HTR-8/SVneo (cell line): ENCODE results near the gene DST.

ENCODE experiments used
- DNase-seq: peaks from one replicate; pipeline ENCODE4 v3.0.0; 2011; ENCODE audit warnings: low spot score, mixed read lengths; ENCODE audit not compliant: insufficient read length
- FAIRE-seq: peaks from 2 replicates; lab custom pipeline; 2011; peaks lifted over from hg19 to GRCh38; lab: Jason Lieb, UNC

The DST gene

DNA sequence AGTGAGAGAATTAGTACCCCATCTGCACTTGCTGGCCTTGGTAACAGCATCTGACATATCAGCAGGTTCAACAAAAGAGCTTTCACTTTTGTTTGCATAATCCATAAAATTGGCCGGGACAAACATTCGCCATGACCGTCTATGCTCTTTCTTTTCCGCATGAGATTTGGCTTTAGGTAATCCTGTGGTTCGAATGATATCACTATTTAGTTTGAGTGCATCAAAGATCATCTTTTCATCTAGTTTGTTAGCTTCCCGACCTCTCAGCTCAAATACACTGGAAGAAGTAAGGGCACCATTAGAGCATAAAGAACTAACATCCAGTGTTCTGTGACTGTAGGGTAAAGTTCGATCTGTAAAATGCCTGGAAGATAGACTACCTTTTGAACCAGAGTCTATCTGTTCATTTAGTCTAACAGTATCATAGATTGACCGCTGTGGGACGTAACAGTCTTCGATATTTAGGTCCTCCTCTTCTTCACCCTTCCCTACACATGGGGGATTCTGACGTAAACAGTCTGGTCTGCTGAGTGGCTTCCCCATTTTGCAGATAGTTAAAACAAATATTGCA lies 101.6 kb downstream of the DST start:
- DNase-seq, result no peak
- no peak for FAIRE-seq

DNA sequence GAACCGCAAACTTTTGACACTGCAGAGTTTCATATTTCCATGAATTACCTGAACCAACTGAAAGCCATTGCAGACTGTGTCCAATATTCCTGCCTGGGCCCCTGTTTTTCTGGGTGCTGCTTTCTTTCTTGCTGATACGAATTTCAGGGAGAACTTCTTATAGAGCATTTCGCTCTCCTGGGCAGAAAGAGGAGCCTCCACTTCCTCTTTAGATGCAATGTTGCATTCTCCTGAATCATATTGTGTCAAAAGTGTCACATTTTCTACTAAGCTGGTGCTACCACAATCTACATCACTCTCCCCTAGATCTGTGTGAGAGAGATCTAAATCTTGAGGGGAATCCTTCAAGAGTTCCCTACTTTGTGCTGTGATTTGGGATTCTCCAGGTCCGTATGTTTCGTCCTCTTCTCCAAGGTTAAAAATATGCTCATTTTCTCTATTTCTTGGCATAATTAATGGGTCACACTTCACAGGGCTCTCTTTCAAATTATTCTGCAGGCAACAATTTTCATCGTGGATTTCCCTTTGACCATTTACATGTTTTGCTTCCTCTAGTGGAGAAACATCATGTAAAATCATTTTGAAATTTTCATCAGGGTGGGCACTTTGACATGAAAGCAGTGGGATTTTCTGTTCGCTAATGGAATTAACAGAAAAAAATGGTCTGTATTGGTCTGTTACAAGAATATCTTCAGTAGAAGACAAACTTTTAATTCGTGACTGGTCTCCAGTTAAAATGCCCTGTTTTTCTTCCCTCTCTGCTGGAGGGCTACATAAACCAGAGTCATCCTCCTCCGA lies 102.3 kb downstream of the DST start:
- no peak for DNase-seq
- no peak for FAIRE-seq

DNA sequence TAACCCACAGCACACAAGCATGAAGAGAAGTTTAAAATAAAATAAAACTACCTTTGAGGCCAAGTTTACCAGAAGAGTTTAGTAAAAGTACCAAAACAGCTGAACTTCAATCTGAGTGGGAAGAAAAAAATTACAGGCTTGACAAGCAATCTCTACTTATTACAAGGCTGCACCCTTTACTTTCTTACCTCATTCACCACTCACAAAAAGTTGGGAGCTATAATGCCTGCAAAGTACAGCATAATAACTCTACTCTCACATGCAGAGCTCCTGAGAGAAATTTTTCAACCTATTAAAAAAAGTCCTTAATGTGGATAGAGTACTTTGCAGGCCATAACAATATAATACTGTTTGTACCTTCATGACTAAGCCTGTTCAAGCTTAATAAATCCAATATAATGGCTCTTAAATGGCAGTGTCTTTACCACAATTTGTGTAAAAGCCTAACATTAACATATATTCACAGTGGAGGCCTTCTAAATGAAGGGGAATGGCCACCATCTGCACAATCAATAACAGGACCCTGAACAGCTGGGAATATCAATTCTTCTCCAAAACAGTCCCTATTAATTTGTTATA lies 103.1 kb downstream of the DST start:
- FAIRE-seq, result no peak
- DNase-seq, result no peak

DNA sequence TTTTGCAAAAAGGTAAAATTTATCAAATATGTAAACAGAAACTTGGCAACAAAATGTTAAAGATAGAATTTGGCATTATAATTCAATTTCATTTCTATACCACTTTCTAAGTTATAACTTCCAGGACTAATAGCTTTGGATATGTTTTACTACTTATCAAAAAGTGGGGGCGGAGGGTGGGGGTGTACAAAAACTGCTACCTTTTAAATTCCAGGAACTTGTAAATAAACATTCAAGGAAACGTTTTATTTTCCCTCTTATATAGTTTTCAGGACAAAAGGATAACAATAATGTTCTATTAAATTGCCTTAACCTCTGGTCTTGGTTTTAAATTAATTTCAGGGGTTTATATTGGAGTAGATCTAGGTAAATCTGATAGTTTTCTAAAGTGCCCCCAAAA lies 103.8 kb downstream of the DST start:
- FAIRE-seq, result no peak
- DNase-seq, result no peak

DNA sequence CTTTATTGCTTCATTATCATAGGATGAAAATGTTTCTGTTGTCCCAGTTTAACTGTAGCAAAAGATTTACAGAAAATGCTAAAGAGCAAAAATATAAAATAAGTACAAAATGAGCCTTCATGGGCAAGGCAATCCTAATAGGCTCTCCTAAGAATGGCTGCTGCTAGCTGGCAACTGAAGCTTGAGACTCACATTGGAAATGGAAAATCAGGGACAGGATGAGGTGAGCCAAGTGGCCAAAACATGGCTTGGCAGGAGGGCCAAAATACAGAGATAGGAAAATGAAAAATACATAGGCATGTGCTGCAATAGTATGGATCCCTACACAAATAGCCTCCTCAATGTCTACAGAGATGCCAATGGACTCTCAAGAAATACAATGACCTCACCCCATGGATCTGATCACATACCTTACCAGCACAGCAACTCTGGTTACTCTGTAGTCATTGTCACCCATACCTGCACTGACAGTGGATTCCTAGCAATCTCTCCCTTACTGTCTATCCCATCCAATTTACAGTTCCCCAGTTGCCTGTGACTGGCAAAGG lies 105.4 kb downstream of the DST start:
- no peak for DNase-seq

DNA sequence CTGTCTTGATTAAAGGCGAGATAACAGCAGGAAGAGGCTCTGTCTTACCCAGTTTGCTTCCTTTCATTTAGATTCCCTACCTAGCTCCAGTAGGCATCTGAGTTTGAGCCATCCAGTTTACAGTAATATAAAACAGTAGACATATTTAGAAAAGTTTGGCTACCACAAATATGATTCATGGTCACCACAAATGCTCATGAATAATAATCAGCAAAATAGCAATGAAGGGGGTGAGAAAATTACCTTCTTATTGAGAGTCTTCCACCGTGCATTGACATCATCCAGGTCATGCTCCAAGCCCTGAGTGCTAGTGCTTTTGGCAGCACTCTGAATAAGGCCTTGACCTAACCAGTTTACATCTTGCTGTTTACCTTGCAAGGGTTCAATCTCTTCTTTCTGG lies 106.2 kb downstream of the DST start:
- no peak for DNase-seq
- no peak for FAIRE-seq

More for the DNA sequence above, 105.4 kb downstream of the DST start:
- no peak for FAIRE-seq

DNA sequence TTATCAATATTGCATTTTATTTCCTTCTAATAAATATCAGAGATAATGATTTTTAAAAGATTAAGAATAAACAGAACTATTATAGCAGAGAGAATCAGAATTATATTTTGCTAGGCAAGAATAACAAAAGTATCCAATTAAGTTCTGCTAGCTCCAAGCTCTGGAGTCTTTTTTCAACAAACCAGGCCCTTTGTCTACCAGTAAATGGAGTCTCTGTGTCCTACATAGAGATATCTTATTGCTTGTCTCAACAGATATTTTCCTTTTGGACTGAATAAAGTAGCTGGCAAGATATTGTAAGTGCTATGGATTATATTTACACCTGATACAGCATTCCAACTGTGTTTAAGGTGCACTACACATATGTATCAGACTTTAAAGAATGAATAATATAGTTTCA lies 107.1 kb downstream of the DST start:
- FAIRE-seq (no peak), DNase-seq (no peak)

DNA sequence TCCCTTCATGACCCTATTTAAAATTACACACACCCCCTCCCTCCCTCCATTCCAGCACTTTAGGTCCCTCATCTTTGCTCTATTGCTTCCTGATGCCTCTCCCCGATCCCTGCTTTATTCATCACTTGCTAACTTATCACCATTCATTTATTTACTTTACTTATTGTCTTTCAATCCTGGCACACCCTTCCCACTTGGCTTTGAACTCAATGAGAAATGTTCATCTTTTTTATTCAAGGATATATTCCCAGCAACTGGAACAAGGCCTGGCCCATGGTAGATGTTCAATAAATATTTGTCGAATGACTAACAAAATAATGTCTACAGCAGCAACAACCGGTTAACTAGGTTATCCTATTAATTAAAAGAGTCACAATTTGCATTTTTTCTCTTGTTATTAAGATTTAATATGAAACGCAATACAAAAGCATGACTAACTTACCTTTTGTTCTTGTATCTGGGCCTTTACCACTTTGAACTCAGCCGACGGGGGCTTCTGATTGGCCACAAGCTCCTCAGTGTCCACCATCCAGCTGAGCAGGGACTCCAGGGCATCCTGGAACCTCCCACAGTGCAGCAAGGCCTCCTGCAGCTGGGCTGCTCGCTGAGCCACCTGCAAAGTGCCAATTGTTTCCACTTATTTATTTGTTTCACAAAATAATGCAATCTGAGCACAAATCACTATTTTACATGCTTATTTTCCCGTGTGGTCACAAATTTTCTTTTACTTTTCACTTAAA lies 107.8 kb downstream of the DST start:
- DNase-seq (no peak), FAIRE-seq (no peak)

DNA sequence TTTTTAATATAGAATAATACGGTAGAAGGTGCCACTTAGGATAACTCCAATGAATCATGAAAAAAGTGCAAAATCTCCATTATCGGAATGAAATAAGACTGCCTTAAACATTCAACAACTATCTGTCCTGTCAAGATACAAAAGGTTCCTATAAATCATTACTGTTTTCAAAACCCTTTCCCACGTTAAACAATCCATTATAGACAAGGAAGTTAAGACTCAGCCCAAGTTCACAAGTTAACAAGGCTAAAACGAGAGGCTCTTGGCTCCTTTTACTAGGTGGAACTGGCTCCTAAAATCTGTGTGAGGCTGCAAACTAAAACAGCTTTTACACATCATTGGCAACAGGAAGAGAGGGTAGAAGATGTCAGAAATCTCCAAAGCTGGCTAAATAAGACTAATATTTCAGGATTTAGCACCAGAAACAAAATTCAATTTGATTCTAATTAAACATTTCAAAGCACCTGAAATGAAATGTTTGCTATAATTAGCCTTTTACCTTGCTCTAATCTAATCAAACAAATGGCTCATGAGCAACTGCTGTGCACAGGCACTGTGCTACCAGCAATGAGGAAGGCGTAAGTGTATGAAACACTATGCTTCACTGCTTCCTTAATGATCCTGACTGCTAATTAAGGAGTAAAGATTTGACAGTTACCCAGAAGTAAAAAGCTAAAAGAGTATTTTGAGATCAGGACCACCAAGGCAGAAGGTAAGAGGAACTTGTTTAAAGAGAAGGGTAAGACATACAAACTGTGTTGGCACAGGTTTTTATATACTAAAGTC lies 109.7 kb downstream of the DST start:
- DNase-seq (no peak), FAIRE-seq (no peak)

DNA sequence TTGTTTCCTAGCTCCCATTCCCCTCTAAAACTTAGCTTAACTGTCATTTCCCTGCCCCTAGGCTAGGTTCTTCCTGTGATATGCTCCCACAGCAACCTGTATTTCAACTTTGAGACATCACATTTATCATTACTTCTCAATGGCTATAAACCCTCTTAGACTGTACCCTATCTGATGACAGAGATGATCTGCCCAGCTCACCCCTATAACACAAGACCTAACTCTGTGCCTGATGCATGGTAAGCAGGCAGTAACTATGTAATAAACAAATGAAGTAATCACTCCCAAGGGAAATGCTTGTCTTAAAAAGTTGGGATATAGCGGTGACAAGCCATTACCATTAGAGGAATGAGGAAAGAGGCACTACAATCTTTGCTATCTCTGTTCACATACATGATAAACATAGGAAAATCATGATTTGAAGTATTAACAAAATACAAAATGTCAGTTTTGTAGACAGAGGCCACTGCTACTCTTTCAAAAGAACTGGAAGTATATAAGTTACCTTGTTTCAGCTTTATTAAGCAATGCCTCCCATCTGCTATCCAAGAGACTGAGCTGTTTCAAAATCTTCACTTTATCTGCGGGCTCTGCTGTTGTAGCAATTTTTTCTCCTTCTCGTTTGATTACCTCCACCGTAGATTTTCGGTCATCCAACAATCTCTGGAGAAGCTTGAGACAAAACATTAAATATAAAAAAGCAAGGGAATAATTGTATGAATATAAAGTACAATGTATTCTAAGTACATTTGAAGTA lies 110.7 kb downstream of the DST start:
- FAIRE-seq (no peak), DNase-seq (no peak)

DNA sequence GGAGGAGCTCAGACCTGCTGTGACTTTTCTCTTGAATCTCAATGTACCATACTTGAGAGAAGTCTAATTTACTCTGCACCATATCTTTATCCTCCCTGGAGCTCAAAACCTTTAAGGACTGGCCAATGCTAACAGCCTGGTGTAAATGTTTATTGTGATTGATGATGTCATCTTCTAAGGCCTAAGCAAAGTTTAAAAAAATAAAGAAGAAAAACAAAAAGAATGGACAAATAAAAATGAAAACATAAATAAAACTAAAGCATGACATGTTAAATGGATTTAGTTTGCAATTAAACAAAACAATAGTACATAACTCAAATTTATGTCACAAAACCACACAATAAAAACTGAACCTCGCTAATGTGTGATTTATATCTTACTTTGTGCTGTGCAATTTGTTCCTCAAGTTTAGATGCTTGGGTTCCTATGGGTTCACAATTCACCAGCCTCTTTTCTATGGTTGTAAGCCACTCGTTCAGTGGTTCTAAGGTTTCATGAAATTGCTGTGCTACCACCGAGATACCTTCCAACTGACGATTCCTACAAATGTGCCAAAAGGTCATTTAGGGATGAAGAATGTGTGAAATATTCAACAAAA lies 113.0 kb downstream of the DST start:
- no peak for DNase-seq
- no peak for FAIRE-seq

DNA sequence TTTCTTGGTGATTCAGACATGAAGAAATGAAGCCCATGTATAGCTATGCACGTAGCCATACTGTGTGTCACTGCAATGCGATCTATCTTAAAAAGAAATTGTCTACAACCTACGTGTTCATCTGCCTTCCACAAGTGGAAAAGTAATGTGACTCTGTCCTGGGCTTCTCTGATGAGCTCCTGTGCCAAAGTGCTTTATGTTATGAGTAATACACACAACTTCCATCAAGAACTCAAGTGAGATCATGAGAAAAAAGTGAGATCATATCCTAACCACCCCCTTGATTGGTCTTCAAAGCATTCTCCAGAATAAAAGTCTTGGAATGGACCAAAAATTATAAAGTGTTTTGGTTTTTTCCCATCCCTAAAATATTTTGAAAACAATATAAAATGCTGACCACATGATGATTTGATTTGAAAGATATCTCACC lies 114.3 kb downstream of the DST start:
- DNase-seq (peak; percentile 37), FAIRE-seq (no peak)

DNA sequence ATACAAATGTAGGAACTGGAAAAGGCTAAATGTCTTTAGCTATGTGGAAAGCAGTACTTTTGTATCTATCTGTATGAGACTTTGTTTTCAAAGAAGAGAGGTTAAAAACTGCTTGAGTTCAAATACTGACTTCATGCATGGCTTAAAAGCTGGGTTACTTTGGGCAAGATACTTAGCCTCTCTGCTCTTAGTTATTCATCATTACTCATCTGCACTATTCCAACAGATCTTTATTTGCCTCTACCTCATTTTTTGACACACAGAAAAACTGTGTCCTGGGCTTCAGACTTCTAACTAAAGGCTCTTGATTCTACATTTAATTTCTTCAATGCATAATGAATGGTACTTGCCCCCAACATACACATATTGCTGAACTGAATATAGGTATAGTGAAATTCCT lies 114.8 kb downstream of the DST start:
- DNase-seq (no peak), FAIRE-seq (no peak)

DNA sequence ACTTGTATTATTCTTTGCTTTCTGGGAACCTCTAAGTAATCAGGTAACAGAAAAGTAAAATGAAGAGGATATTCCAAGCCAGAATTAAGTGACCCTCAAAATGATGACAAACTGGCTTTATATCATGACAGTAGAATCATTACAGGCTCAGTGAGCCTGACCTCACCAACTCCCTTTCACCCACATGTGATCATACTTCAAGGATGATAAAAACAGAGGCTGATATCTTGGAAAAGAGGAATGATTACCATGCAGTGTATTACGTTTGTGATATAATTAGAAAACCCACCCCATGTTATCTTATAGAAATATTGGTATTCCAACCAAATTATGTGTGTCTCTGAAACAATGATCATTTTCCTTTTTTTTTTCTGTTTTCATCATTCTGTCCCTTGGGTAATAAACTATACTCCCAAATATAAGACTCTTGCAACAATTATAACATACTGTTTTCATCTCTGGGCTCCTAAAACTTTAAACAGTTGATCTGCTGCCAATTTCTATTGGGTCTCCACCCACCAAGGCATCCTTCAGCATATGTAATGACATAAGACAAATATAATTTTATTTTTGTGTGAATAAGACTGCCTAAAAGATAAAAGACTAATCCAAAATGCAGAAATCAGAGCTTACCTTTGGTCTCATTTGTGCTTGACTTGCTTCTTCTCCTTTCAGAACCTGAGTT lies 115.7 kb downstream of the DST start:
- no peak for FAIRE-seq

DNA sequence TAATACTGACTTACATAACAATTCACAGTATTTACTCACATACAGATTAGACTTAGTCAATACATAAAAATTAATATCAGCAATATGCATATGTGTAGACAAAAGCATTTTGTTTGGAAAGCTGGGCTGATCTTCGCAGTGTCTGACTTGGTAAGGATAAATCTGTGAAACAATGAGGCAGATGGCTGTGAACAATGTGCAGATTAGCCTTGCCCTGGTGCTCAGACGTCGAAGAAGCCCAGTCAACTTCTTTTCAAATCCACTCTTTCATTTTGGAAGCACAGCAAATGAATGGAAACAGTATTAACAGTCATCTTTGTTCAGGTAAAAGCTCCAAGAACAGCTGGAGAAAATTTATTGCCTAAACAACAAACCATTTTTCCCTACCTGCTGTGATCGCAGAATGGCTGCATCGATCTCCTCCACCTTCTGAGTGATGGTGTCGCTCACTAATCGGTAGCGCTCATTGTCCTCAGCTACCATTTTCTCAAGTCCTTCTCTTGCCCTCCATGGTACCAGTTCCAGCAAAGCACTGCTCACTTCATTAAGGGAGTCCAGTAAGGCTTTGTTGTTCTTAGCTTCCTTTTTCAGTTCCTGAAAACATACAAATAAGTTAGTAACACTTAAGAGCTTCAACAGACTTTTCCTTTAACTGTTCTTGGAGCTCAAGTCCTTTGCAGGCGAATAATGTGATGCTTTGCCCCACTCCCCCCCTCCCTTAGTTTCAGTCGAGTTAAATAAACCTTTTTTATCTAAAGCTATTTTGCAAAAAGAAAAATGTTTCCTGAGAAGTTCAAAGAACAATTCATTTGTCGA lies 116.5 kb downstream of the DST start:
- DNase-seq (no peak), FAIRE-seq (no peak)

More for the DNA sequence above, 115.7 kb downstream of the DST start:
- DNase-seq, result no peak

DNA sequence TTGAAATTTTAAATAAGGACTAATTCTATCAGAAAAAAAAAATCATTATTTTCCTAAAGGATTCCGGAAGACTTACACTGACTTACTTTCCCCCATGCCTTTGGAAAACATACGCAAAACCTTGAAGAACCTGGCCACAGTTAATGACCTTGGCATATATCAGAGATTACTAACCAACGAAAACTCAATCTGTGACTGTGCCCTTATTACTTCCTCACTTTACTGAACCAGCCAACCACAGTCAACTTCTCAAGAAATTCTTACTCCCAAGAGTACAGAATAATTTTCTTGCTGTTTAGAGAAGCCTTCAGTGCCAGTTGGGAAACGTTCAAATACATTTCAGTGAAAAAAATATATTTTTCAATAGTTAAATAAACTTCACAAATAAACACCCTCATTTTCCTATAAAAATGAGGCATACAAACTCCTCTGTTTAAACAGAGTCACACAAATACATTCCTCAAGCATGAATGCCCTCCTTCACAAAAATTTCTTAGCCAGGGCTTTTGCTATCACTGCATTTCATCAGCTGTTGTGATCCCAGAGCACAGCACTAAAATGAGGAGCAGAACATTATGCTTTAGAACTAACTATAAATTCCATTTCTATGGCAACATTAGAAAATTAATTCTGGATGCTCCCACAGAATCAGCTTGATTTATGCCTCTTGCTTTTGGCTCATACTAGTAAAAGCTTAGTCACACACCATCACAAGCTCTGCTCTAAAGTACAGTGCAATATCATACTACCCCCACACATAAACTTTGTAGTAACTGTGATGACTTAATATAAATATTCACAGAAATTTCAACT lies 117.6 kb downstream of the DST start:
- DNase-seq (peak; percentile 40), FAIRE-seq (no peak)
